ENCODE measurements around the gene FAM209A. TPM values are rescaled to one million over a fixed set of nuclear protein-coding genes. Genes with fewer than 3 reads are reported as not detected.
A peak's percentile ranks its signal among the peaks of the same experiment; 100 is the strongest.
"Not testable (repeated sequence)": the region's sequence is repeated elsewhere in the genome, so short reads cannot be mapped to it uniquely, and the experiment has no call there.

FAM209A gene
- polyA plus RNA-seq, 1 donor from 2014 or later: not detected

- Mint-ChIP-seq H3K4me3 (peak overlapping the region in 2 of 4 donors; percentile 47 to 73), H3K36me3 (peaks cover 38% of the 10 kb centered on the region), H3K4me1 (peaks cover 0 to 1% (median 0%) of the 10 kb centered on the region in 3 donors), H3K27ac (peak overlapping the region in 1 of 3 donors; percentile 16), H3K9me3 (peaks cover 2 to 20% (median 19%) of the 10 kb centered on the region in 3 donors), H3K27me3 (no peaks in the 10 kb centered on the region)
Observed at GRCh38 chr20:56518721-56519398, 5.7 kb upstream of the FAM209A start.

GRCh38 chr20:56519551-56519950 is 5.0 kb upstream of the FAM209A start:
- Mint-ChIP-seq H3K9me3 (peaks cover 2 to 20% (median 19%) of the 10 kb centered on the region in 3 donors), H3K4me3 (no peak overlapping the region)

GRCh38 chr20:56520180-56520579 is 4.4 kb upstream of the FAM209A start:
- H3K4me1 Mint-ChIP-seq: peaks cover 0 to 1% (median 0%) of the 10 kb centered on the region in 3 donors
- no peak overlapping the region for H3K4me3 Mint-ChIP-seq
- no peaks in the 10 kb centered on the region for H3K27me3 Mint-ChIP-seq
- H3K9me3 Mint-ChIP-seq: peaks cover 2 to 20% (median 19%) of the 10 kb centered on the region in 3 donors
- peaks cover 37% of the 10 kb centered on the region for H3K36me3 Mint-ChIP-seq
- no peak overlapping the region for H3K27ac Mint-ChIP-seq

More at GRCh38 chr20:56519551-56519950, 5.0 kb upstream of the FAM209A start:
- Mint-ChIP-seq H3K27ac (no peak overlapping the region), H3K4me1 (peaks cover 0 to 1% (median 0%) of the 10 kb centered on the region in 3 donors), H3K36me3 (peaks cover 37% of the 10 kb centered on the region), H3K27me3 (no peaks in the 10 kb centered on the region)

GRCh38 chr20:56520746-56521354 is 3.7 kb upstream of the FAM209A start:
- not testable (repeated sequence) for H3K4me3 Mint-ChIP-seq, H3K4me1 Mint-ChIP-seq, H3K27me3 Mint-ChIP-seq, H3K27ac Mint-ChIP-seq
- Mint-ChIP-seq H3K9me3 (peaks cover 2 to 20% (median 19%) of the 10 kb centered on the region in 3 donors), H3K36me3 (peaks cover 33% of the 10 kb centered on the region)

- H3K4me3 Mint-ChIP-seq: no peak overlapping the region
- H3K9me3 Mint-ChIP-seq: peaks cover 2 to 20% (median 19%) of the 10 kb centered on the region in 3 donors
Observed at GRCh38 chr20:56522311-56522710, 2.2 kb upstream of the FAM209A start.

GRCh38 chr20:56527521-56527920 is 3.0 kb downstream of the FAM209A start:
- Mint-ChIP-seq H3K4me1 (peaks cover 0 to 1% (median 0%) of the 10 kb centered on the region in 3 donors), H3K36me3 (peaks cover 8% of the 10 kb centered on the region), H3K4me3 (no peak overlapping the region), H3K27ac (no peak overlapping the region), H3K9me3 (peaks cover 0 to 2% (median 0%) of the 10 kb centered on the region in 3 donors), H3K27me3 (no peaks in the 10 kb centered on the region)

More at GRCh38 chr20:56522311-56522710, 2.2 kb upstream of the FAM209A start:
- no peak overlapping the region for H3K27ac Mint-ChIP-seq
- no peaks in the 10 kb centered on the region for H3K27me3 Mint-ChIP-seq
- peaks cover 28% of the 10 kb centered on the region for H3K36me3 Mint-ChIP-seq
- peaks cover 0 to 1% (median 0%) of the 10 kb centered on the region in 3 donors for H3K4me1 Mint-ChIP-seq

- H3K9me3 Mint-ChIP-seq, H3K27me3 Mint-ChIP-seq, H3K27ac Mint-ChIP-seq, H3K4me3 Mint-ChIP-seq, H3K4me1 Mint-ChIP-seq: not testable (repeated sequence)
- H3K36me3 Mint-ChIP-seq: peaks cover 12% of the 10 kb centered on the region
Observed at GRCh38 chr20:56532946-56533345, 8.4 kb downstream of the FAM209A start, which contains the start of gene FAM209B. Gene FAM209B, plus strand, starts transcription at chr20:56533246. Its CDS starts 96 bp downstream, at chr20:56533342.

- no peaks in the 10 kb centered on the region for H3K9me3 Mint-ChIP-seq
- no peak overlapping the region for H3K27ac Mint-ChIP-seq
- H3K36me3 Mint-ChIP-seq: peaks cover 7% of the 10 kb centered on the region
- no peak overlapping the region for H3K4me3 Mint-ChIP-seq
- H3K4me1 Mint-ChIP-seq: no peaks in the 10 kb centered on the region
- no peaks in the 10 kb centered on the region for H3K27me3 Mint-ChIP-seq
Observed at GRCh38 chr20:56537997-56538396, 13.5 kb downstream of the FAM209A start.

GRCh38 chr20:56540415-56540814 is 15.9 kb downstream of the FAM209A start:
- H3K4me1 Mint-ChIP-seq: no peaks in the 10 kb centered on the region
- H3K36me3 Mint-ChIP-seq: peaks cover 7% of the 10 kb centered on the region
- H3K27me3 Mint-ChIP-seq: no peaks in the 10 kb centered on the region
- no peak overlapping the region for H3K27ac Mint-ChIP-seq
- H3K9me3 Mint-ChIP-seq: no peaks in the 10 kb centered on the region
- no peak overlapping the region for H3K4me3 Mint-ChIP-seq

GRCh38 chr20:56542489-56543030 is 18.0 kb downstream of the FAM209A start:
- Mint-ChIP-seq H3K9me3 (no peaks in the 10 kb centered on the region), H3K4me1 (no peaks in the 10 kb centered on the region)

GRCh38 chr20:56551571-56551970 is 27.0 kb downstream of the FAM209A start:
- Mint-ChIP-seq H3K4me3 (no peak overlapping the region), H3K27ac (no peak overlapping the region), H3K36me3 (no peaks in the 10 kb centered on the region), H3K9me3 (no peaks in the 10 kb centered on the region), H3K27me3 (no peaks in the 10 kb centered on the region), H3K4me1 (peaks cover 6 to 8% (median 8%) of the 10 kb centered on the region in 3 donors)

More at GRCh38 chr20:56542489-56543030, 18.0 kb downstream of the FAM209A start:
- no peaks in the 10 kb centered on the region for H3K27me3 Mint-ChIP-seq
- no peak overlapping the region for H3K27ac Mint-ChIP-seq
- H3K36me3 Mint-ChIP-seq: peaks cover 2% of the 10 kb centered on the region
- no peak overlapping the region for H3K4me3 Mint-ChIP-seq

GRCh38 chr20:56552911-56553629 is 28.5 kb downstream of the FAM209A start:
- Mint-ChIP-seq H3K27me3 (no peaks in the 10 kb centered on the region), H3K4me3 (no peak overlapping the region), H3K4me1 (peaks cover 6 to 8% (median 8%) of the 10 kb centered on the region in 3 donors), H3K36me3 (no peaks in the 10 kb centered on the region), H3K27ac (peak overlapping the region in 1 of 3 donors; percentile 89), H3K9me3 (no peaks in the 10 kb centered on the region)

- no peaks in the 10 kb centered on the region for H3K27me3 Mint-ChIP-seq
- H3K4me1 Mint-ChIP-seq: peaks cover 6 to 8% (median 8%) of the 10 kb centered on the region in 3 donors
- peak overlapping the region in 2 of 3 donors; percentile 19 to 31 for H3K27ac Mint-ChIP-seq
- H3K36me3 Mint-ChIP-seq: no peaks in the 10 kb centered on the region
- H3K9me3 Mint-ChIP-seq: no peaks in the 10 kb centered on the region
- peak overlapping the region in 2 of 4 donors; percentile 23 to 84 for H3K4me3 Mint-ChIP-seq
Observed at GRCh38 chr20:56554869-56555268, 30.3 kb downstream of the FAM209A start.

GRCh38 chr20:56558968-56559367 is 34.4 kb downstream of the FAM209A start:
- Mint-ChIP-seq H3K27me3 (no peaks in the 10 kb centered on the region), H3K9me3 (no peaks in the 10 kb centered on the region), H3K27ac (no peak overlapping the region), H3K4me1 (peaks cover 6 to 8% (median 6%) of the 10 kb centered on the region in 3 donors), H3K36me3 (peaks cover 1% of the 10 kb centered on the region), H3K4me3 (no peak overlapping the region)

- H3K36me3 Mint-ChIP-seq, H3K9me3 Mint-ChIP-seq, H3K27ac Mint-ChIP-seq, H3K27me3 Mint-ChIP-seq, H3K4me1 Mint-ChIP-seq, H3K4me3 Mint-ChIP-seq: not testable (repeated sequence)
Observed at GRCh38 chr20:56564526-56564925, 40.0 kb downstream of the FAM209A start.

All from IgD-negative memory B cell (primary cell).